ENCODE results near the gene RNF213. TPM values are rescaled to one million over a fixed set of nuclear protein-coding genes. Genes with fewer than 3 reads are reported as not detected.

Gene RNF213
- total RNA-seq, 4 donors from 2014 or later = 57.8 to 197 (median 94.1) TPM

GRCh38 chr17:80381416-80381923, 120.8 kb downstream of the RNF213 start:
- 95% methylated on average over 17 of the region's 18 CpGs for WGBS
- Histone ChIP-seq H3K36me3 (peaks cover 98% of the 10 kb centered on the region), H3K4me3 (no peak overlapping the region), H3K4me1 (no peaks in the 10 kb centered on the region), H3K27me3 (no peaks in the 10 kb centered on the region), H3K27ac (no peak overlapping the region), H3K9me3 (no peaks in the 10 kb centered on the region)
- DNase-seq (ENCODE audit: low spot score in 2 of 2) = no peak
- TF ChIP-seq EP300 (IDR thresholded peaks at IDR 0.05) = no peak
- TF ChIP-seq CTCF (IDR thresholded peaks at IDR 0.05) = no peak
- no peak for TF ChIP-seq POLR2AphosphoS5 (IDR thresholded peaks at IDR 0.05)
- TF ChIP-seq POLR2A (IDR thresholded peaks at IDR 0.05) = no peak

GRCh38 chr17:80382446-80382845, 121.8 kb downstream of the RNF213 start:
- DNase-seq (ENCODE audit: low spot score in 2 of 2) = no peak
- Histone ChIP-seq H3K9me3 (no peaks in the 10 kb centered on the region), H3K4me3 (no peak overlapping the region), H3K4me1 (no peaks in the 10 kb centered on the region), H3K27me3 (no peaks in the 10 kb centered on the region), H3K27ac (no peak overlapping the region), H3K36me3 (peaks cover 98% of the 10 kb centered on the region)
- TF ChIP-seq EP300 (IDR thresholded peaks at IDR 0.05) (no peak), CTCF (IDR thresholded peaks at IDR 0.05) (no peak), POLR2AphosphoS5 (IDR thresholded peaks at IDR 0.05) (no peak), POLR2A (IDR thresholded peaks at IDR 0.05) (no peak)
- WGBS = 87% methylated on average over 3 of the region's 3 CpGs

GRCh38 chr17:80382956-80383355, 122.3 kb downstream of the RNF213 start:
- no peaks in the 10 kb centered on the region for H3K27me3 ChIP-seq
- H3K36me3 ChIP-seq = peaks cover 98% of the 10 kb centered on the region
- H3K27ac ChIP-seq = no peak overlapping the region
- TF ChIP-seq POLR2AphosphoS5 (IDR thresholded peaks at IDR 0.05) (no peak), EP300 (IDR thresholded peaks at IDR 0.05) (no peak), CTCF (IDR thresholded peaks at IDR 0.05) (no peak), POLR2A (IDR thresholded peaks at IDR 0.05) (no peak)
- 86% methylated on average over 8 of the region's 8 CpGs for WGBS
- no peak overlapping the region for H3K4me3 ChIP-seq
- H3K4me1 ChIP-seq = no peaks in the 10 kb centered on the region
- peak in 1 of 2 donors; percentile 48 for DNase-seq (ENCODE audit: low spot score in 2 of 2)
- H3K9me3 ChIP-seq = no peaks in the 10 kb centered on the region

GRCh38 chr17:80384078-80384960, 123.7 kb downstream of the RNF213 start:
- Histone ChIP-seq H3K36me3 (peaks cover 98% of the 10 kb centered on the region), H3K27ac (no peak overlapping the region)
- DNase-seq (ENCODE audit: low spot score in 2 of 2) = no peak

More at GRCh38 chr17:80384078-80384960, 123.7 kb downstream of the RNF213 start:
- no peaks in the 10 kb centered on the region for H3K9me3 ChIP-seq
- H3K4me1 ChIP-seq = no peaks in the 10 kb centered on the region
- TF ChIP-seq EP300 (IDR thresholded peaks at IDR 0.05) (no peak), CTCF (IDR thresholded peaks at IDR 0.05) (no peak), POLR2AphosphoS5 (IDR thresholded peaks at IDR 0.05) (no peak), POLR2A (IDR thresholded peaks at IDR 0.05) (no peak)
- WGBS = 86% methylated on average over 23 of the region's 24 CpGs
- no peaks in the 10 kb centered on the region for H3K27me3 ChIP-seq
- no peak overlapping the region for H3K4me3 ChIP-seq
